ENCODE measurements around the gene EXD3.

Gene EXD3

DNA sequence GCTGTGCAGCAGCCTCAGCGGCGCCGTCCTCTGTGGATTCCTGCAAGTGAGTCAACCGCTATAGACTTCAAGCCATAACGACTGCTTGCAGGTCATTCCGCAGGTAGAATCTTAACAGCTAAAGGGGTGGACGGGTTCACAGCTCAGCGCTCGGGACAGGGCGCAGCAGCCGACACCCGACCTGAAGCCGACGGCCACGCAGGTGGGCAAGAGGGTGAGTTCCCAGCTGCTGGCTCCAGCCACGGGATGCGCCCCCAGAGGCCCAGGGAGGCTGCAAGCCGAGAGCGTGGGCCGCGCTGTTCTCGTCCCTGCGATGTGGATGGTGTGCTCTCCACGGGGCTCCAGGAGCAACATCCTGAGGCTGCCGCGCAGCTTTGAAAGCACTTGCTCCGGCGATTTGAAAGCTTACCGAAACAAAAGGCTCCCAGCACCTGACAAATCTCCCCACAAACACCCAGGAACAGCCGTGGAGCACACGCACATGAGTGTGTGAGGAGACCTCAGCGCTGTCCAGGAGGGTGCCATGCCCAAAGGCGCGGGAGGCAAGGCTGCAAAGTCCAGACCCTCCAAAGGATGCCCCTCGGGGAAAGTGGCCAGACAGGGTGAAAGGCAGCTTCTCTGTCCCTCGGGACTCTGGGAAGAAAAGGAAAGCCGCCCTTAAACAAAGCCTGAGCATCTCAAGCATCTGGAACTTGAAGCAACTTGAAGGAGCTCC lies 48.7 kb downstream of the EXD3 start:
- no peak for DNase-seq

DNA sequence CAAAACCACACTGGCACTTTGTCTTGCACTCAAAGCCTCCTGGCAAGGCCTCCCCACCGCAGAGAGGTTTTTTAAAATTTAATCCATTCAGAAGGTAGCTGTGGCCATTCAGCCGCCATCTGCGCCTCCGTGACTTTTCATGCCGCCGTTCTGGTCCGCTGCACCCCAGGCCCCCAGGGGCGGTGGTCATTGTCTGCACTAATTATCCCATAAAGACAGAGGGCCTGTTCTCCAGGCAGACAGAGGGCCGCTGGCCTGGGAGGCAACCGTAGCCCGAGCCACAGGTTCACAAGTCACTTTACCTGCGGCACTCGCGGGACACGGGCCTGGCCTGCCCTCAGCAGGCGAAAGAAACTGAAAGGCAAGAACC lies 49.4 kb downstream of the EXD3 start:
- no peak for DNase-seq

DNA sequence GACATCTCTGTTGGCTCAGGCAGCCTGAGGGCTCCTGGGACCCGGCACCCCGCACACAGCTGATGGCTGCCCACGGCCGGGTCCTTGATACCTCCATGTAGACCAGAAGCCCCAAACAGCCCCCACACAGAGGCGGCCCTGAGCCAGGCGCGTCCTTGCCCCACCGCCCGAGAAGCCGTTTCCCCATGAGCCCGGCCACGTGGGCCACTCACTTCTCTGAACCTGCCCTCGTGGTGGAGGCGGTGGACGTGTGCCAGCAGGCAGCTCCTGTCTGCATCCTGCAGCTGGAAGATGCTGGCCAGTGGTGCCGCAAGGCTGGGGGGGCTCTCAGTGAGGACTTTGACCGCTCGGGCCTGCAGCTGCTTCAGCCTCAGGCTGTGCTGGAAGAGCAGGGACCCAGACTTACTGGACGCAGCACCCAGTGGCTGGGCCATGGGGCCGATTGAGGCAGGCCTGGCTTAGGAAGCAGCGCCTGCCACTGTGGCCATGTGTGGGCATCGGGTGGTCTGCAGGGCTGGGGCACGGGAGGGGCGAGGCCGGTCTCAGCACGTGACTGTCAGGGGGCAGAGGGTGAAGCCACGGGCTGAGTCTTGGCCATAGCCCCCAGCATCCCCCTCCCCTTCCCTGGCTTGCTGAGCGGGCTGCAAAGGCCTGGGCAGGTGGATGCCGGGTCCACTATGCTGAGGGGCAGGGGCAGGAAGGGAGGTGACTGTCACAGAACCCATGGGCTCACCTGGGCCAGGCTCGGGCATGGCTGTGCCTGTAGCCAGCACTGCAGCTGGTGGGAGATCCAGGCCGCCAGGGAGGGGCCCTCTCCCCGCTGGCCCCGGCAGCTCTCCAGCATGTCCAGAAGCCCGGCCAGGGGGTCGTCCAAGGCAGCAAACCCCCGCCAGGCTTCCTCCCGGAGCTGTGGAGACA lies 50.0 kb downstream of the EXD3 start:
- no peak for DNase-seq

DNA sequence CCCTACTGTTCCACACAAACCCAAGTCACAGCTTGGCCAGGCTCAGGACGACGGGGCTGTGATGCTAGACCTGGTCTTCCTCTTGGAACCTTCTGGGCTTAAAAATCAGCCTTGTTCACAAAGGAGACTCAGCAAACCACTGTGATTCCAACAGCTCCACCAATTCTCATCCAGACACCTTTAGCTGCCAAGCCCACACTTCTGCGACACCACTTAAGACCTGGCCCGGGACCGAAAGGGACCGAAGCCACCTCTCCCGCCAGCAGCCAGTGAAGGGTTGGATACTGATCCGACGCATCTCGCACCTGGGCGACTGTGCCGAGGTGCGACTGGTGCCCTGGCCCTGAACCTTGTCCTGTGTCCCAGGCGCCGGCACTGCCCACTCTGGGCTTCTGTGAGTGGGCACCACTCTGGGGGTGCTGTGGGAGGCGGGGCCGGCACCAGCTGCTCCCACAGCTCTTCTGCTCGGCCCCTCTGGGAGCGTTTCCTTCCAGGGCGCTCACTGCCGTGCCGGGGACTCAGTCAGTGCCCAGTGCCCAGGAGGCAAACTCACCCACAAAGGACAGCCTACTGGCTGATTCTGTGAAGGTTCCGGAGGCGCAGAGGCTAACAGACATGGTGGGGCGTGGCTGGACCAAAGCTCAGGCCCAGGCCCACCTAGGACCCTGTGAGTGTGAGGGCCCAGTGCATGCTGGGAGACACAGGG lies 50.9 kb downstream of the EXD3 start:
- no peak for DNase-seq

DNA sequence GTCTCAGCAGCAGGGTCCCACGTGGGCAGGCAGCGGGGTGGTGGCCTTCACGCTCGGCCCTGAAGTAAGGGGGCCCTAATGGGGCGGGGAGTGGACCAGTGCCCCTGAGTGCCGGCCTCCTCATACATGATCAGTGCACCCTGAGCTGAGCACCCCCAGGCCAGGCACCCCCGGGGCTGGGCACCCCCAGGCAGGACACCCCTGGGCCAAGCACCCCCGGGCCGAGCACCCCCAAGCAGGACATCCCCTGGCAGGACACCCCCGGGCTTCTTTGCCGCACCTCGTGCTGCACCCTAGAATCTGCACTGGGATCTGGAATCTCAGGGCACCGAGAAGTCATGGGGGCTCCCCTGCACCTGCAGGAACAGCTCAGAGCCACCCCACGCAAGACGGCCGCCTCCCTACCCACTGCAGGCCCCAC lies 51.4 kb downstream of the EXD3 start:
- DNase-seq: no peak

DNA sequence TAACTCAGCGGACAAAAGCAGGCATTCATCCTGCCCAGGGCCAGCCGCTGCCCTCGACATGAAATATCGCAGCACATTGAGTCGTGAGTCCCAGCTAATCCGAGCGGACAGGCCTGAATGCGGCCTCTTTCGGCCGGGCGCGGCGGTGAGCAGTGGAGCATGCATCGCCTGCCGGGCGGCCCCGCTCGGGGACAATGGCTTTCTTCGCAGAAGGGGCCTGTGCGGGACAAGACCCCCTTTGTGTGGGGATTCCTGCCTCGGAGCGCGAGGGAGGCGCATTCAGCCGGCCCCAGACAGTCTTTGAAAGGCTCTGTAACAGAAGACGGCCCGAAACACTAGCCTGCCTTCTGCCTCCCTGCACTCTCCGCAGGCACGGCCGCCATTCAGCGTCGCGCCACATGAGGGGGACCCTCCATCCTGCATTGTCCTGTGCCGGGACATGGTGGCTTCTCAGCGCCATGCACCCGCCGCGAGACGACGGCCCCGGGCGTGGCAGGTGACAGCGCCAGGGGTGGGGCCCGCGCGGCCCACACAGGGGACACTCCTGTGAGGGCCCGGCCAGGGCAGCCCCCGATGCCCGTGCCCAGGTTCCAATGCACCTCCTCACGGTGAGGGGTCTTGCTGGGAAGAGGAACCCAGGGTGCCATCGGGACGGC lies 52.0 kb downstream of the EXD3 start:
- DNase-seq: no peak

DNA sequence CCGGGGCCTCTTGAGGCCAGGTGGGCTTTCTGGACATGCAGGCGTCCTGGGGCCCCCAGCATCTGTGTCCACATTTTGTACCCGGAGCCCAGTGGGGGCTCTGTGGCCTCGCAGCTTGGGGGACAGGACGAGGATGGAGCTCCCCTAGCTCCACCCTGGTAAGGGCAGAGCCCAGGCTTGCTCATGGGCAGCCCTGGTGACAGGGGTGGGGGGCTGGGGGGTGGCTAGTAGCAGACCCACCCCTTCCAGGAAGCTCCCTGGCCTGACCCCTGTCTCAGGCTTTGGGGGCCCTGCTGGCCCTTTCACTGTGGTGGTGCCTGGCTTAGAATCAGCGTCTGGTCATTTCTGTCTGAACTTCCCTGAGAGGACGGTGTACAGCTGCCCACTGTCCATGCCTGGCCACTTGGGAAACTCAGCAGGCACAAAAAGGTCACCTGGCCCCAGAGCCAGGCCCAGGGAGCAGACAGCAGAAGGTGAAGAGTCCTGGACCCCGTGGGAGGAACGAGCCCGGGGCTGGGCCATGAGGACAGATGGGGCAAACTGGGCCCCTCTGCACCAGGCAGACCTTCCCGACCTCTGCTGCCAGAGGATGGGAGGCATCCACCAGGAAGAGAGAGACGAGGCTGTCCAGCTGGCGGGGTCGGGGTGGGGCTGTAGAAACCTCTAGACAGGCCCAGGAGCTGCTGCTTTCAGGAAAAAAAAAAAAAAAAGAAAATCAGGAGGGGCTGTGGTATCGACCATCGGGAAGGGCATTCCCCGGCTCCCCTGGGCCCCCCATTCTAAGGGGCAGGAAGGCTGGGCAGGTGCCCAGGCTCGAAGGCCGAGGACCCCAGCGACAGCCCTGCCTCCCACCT lies 52.8 kb downstream of the EXD3 start:
- no peak for DNase-seq

DNA sequence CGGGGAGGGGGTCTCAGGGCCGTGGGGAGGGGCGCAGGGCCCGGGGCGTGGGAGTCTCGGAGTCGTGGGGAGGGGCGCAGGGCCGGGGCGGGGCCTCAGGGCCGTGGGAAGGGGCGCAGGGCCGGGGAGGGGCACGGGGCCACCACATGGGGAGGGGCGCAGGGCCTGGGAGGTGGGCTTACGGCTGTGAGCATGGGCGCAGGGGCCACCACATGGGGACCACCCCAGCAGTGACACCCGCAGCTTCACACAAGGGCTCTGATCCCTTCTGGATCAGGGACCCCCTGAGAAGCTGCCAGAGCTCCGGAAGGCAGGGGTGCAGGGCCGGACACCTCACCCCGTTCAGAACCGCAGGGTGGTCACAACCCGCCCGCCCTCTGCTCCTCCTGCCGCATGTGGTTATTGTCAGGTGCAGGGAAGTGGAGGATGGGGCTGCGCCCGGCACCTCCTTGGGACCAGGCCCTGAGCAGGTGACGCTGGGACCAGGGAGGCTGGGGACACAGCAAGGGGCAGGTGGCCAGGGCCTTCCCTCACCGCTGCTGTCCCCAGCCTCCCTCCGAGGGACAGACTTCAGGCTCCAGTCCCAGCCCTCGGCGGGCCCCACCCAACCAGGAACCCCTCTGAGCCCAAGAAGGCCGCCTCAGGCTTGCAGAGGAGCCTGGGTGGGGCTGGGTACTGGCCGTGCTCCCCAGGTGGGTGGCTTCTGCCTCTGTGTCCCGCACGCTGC lies 53.7 kb downstream of the EXD3 start:
- DNase-seq: no peak

DNA sequence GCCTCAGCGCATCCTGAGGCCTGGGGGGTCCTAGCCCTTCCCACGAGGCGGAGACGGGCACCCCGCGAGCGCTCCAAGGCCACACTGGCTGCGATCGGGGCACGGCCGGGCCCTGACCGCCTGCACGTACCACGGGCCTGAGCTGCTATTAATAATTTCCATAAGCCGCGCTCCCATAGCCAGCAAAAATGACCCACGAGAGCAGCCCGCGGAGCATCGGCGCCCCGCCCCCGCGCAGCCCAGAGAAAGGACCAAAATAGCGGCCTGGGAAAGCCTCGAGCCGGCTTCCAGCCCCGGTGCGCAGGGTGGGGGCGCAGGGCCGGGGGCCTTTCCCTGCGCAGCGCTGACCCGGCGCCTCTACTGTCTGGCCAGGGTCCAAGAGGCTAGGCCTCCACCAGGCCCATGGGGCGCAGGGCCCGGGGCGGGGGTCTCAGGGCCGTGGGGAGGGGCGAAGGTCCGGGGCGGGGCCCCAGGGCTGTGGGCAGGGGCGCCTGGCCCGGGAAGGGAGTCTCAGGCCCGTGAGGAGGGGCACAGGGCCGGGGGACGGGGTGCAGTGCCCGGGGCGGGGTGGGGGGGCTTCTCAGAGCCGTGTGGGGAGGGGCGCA lies 54.4 kb downstream of the EXD3 start:
- no peak for DNase-seq

DNA sequence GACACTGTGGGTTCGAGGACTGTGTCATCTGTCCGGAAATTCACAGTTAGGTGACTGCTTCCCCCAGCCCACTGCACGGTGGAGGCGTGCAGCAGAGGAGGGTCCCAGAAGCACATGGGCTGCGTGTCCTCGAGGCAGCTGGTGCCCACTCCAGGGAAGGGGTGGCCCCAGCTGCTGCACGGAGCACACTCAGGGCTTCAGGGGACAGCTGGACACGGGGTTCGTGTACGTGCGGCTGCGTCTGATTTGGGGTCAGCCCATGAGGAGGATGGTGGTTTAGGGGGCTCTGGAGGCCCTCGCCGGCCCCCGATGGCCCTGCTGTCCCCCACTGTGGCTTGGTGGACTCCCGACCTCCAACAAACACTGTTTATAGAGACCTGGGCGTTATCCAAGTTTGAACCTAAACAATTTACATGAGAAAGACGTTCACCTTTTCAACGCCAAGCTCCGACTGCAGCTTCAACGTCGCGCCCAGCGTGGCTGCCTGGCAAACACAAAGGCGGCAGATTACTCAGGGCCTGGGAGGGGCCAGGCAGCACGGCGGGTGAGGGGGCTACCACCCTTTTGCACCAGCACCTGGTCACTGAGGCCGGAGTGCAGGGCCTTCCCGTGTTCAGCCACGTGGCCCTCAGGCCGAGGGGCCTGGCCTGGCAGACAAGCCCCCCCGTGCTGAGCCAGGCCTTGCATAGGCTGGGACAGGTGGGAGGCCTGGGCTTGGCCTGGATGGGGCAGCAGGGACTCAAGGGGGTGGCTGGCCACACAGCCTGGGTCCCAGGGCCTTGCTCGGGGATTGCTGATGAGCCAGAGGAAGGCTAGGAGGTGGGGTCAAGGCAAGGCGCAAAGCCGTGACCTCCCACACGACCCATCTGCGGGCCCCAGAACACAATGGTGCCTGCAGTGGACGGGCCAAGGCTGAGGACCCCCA lies 55.2 kb downstream of the EXD3 start:
- DNase-seq: no peak

DNA sequence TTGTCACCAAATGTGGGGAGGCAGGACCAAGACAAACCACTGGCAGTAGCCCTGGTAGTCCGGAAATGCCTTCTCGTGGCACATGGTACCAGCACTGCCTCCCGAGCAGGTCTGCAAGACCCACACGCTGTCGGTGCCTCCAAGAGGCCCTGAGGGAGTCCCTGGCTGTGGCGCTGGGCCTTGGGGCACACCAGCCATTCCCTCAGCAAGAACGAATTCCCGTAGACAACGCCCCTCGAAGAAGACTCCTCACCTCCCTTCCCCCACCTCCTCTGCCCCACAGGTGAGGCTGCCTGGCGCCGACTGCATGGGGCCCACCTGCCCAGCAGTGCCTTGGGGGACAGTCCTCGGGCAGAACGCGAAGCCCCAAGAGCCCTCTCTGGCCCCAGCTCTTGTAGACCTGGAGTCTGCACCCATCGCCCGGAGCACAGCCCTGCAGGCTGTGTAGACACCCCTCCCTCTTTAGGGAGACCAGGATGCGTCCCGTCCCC lies 56.0 kb downstream of the EXD3 start:
- DNase-seq: no peak

DNA sequence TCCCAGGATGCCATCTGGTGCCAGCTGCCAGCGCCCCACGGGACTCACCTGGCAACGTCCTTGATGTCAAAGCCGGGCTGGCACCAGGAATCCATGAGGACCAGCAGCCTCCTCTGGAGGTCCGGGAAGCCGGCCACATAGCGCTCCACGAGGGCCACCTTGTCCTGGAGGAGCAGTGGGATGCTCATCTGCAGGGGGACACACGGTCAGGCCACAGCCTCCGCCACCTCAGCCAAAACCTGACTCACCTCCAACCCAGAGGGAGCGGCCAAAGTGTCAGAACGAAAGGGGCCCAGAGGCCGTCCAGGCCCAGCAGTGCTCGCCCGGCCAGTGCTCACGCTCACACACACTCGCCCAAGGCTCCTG lies 56.5 kb downstream of the EXD3 start:
- DNase-seq: no peak

DNA sequence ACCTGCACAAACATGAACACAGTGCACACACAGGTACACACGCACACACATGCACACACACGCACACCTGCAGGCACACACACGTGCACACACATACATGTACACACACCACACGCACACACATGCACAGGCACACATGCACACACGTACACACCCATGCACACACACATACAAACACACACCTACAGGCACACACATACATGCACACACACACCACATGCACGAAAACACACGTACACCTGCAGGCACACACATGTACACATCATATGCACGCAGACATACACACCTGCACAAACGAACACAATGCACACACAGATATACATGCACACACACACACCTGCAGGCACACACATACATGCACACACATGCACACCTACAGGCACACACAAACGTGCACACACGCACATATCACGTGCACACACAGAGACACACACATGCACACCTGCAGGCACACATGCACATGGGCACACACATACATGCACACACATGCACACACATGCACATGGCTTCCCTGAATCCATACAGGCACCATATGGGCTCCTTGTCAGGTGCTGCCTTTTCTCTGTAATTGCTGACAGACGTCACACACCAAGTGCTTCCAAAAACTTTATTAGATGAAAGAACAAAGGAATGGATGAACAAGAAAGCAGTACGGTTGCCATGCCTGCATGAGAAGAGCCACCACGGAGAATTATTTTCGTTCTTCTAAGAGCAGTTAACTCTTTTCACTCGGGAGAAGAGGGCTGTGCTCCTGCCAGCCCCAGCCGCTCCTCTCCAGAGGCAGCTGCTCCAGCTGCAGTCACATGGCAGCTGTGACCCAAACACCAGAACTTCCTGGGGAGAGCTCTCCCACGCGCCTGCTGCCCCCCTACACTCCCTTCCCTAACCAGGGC lies 57.2 kb downstream of the EXD3 start:
- no peak for DNase-seq

DNA sequence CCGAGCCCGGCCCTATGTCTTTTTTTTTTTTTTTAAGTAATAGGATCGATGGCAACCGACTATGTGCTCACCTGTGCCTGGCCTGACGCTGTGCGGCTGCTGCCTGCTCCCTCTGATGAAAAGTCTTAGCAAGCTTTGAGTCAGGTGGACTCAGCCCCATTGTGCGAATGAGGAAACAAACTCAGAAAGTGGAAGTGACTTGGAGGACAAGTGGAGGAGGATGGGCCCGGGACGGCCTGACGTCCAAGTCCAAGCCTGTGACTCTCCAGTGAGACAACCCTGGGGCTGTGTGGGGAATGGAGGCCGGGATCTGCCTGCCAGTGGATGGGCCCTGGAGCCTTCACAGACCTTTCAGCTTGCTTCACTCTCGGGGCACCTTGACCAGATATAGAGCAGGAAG lies 57.9 kb downstream of the EXD3 start:
- DNase-seq: no peak

DNA sequence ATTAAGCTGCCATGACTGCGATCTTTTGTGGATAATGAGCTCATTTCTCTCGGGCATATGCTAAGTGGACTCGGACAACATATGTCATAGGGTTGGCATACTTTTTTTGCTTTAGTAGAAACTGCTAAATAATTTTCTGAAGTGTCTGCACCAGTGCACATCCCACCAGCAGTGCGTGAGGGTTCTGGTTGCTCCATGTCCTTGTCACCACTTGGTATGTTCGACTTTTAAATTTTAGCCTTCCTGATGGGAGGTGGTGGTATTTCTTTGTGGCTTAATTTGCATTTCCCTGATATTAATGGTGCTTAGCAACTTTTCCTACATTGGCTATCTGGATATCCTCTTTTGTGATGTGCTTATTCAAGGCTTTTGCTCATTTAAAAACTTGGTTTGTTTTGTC lies 63.1 kb downstream of the EXD3 start:
- no peak for DNase-seq

DNA sequence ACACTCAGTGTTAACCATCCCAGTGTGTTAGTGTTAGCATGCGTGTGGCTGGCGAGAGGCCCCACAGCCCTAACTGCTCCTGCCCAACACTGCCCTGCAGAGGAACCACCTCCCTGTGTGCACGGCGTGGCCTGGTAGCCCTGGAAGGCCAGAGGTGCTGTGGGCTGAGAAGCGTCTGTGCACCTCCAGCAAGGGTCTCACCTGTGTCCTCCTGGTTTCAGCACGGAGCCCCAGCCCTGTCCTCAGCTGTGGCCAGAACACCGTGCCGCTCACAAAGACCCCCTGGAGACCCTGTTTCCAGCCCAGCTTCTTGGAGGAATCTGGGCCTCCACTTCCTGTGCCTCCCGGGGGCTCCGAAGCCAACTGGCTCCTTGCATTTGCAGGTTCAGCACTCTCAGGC lies 64.8 kb downstream of the EXD3 start:
- no peak for DNase-seq

DNA sequence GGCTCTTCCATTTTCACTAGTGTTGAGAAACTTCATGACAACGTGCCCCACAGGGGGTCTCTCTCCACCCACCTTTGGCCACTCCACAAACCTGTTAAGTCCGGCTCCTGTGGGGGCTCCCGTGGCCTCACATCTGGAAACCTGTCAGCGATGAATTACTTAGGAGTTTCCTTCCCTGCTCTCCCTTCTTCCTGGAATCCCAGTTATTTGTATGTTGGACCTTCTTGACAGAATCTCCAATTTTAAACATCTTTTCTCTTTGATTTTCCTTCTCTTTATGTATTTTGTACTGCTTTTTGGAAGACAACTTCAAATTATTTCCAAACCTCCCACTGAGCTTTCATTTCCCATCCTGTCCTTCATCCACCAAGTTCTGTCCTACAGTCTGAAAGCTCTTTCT lies 65.8 kb downstream of the EXD3 start:
- no peak for DNase-seq

DNA sequence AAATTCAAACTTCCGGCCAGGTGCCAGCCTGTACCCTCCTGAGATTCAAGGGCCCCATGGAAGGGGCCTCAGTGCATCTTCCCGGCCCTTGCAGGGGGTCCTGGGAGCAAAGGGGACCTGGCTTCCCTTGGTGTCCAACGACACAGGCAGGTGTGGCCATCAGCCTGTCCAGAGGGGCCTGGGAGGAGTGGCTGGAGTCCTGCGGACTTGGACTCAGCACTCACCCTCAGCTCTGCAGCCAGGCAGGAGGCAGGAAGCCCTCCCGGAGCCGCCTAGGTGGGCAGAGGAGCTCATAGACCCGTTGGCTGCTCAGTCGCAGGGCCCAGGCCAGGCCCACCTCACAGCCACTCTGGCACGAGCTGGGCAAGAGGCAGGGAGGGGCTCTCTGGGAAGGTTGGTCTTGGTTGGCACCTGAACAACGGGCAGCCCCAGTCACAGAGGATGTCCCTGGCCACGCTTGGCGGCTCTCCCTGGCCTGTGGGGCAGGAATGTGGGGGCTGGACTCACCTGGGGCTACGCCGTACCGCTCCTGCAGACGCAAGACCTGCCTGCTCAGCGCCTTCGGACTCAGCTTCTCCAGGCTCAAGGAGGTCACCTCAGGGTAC lies 67.1 kb downstream of the EXD3 start:
- no peak for DNase-seq

All from CD4-positive, alpha-beta T cell treated with Interleukin-10 for 1 hour (primary cell).